Tibial nerve (tissue), 4 donors: ENCODE measurements around the gene SCTR. TPM values are rescaled to one million over a fixed set of nuclear protein-coding genes. Genes with fewer than 3 reads are reported as not detected.

ENCODE experiments used
- DNase-seq, 2 donors: peaks; one replicate each; pipeline ENCODE4 v3.0.0-alpha.2; 2019; ENCODE audit warnings: low spot score in 2 of 2
- H3K27ac ChIP-seq, 4 donors: fragments of 200-600 bp; sonication (generic) in 3 of 4; one replicate each; pipeline ENCODE4 v1.5.1; 2017 to 2019; ENCODE audit warnings: mild to moderate bottlenecking in 1 of 4
- H3K27me3 ChIP-seq, 2 donors: fragments of 200-600 bp; sonication (generic) in 1 of 2; one replicate each; pipeline versions ENCODE4 v1.5.1 to v1.6.0; 2017 to 2019
- H3K36me3 ChIP-seq, 3 donors: fragments of 200-600 bp; sonication (generic); one replicate each; pipeline ENCODE4 v1.5.1; 2018 to 2019
- H3K4me1 ChIP-seq, 4 donors: fragments of 200-600 bp; sonication (generic) in 3 of 4; one replicate each; pipeline ENCODE4 v1.5.1; 2017 to 2019
- H3K4me3 ChIP-seq, 4 donors: fragments of 200-600 bp; sonication (generic) in 3 of 4; one replicate each; pipeline ENCODE4 v1.5.1; 2017 to 2019; ENCODE audit warnings: mild to moderate bottlenecking in 1 of 4, moderate library complexity in 1 of 4
- H3K9me3 ChIP-seq, 4 donors: fragments of 200-600 bp; sonication (generic) in 3 of 4; one replicate each; pipeline ENCODE4 v1.5.1; 2017 to 2019
- CTCF ChIP-seq, 5 experiments: fragments of 200-600 bp in 3 of 5; fragments of 450-650 bp in 2 of 5; sonication (generic) in 3 of 5; IDR thresholded peaks; one replicate each; pipeline ENCODE4 v1.5.1; 2016 to 2019; ENCODE audit warnings: antibody characterized with exemption in 5 of 5, mild to moderate bottlenecking in 3 of 5, moderate library complexity in 2 of 5
- EP300 ChIP-seq, 2 donors: sonication (generic); formaldehyde crosslinking; IDR thresholded peaks; one replicate each; pipeline ENCODE4 v1.6.1; 2017; ENCODE audit warnings: antibody characterized with exemption in 2 of 2, mild to moderate bottlenecking in 1 of 2
- POLR2A ChIP-seq, 2 donors: fragments of 450-650 bp; IDR thresholded peaks; one replicate each; pipeline ENCODE4 v1.6.1; 2017; ENCODE audit warnings: antibody characterized with exemption in 2 of 2, mild to moderate bottlenecking in 2 of 2, moderate library complexity in 2 of 2
- WGBS, 2 donors: methylation state at CpG; one replicate each; pipeline ENCODE4 v1.1.5; 2018; 5-methylcytosine and 5-hydroxymethylcytosine counted together
- total RNA-seq, 4 donors: library from RNA; depleted of rRNA; stranded (reverse); fragments of >200 nt; gene quantifications; one replicate each; pipeline ENCODE4 v1.1.0, GENCODE V29; 2016

SCTR gene
- total RNA-seq, 4 donors from 2014 or later = not detected

GRCh38 chr2:119475225-119475856 lies 48.9 kb downstream of the SCTR start:
- peaks cover 0 to 9% (median 0%) of the 10 kb centered on the region in 4 donors for H3K4me1 ChIP-seq
- H3K36me3 ChIP-seq = no peaks in the 10 kb centered on the region
- WGBS, 2 donors = 67 to 73% methylated on average over 8 to 9 of the region's 9 CpGs
- no peak for DNase-seq
- H3K27me3 ChIP-seq = no peaks in the 10 kb centered on the region
- no peak overlapping the region for H3K4me3 ChIP-seq
- no peak for TF ChIP-seq CTCF (IDR thresholded peaks at IDR 0.05)
- TF ChIP-seq POLR2A (IDR thresholded peaks at IDR 0.05) = no peak
- no peak for TF ChIP-seq EP300 (IDR thresholded peaks at IDR 0.05)
- no peaks in the 10 kb centered on the region for H3K9me3 ChIP-seq
- no peak overlapping the region for H3K27ac ChIP-seq

- no peak overlapping the region for H3K27ac ChIP-seq
- H3K27me3 ChIP-seq = no peaks in the 10 kb centered on the region
- no peaks in the 10 kb centered on the region for H3K36me3 ChIP-seq
- 75 to 78% methylated on average over 11 to 17 of the region's 17 CpGs for WGBS, 2 donors
- no peak for TF ChIP-seq EP300 (IDR thresholded peaks at IDR 0.05)
- no peak for TF ChIP-seq CTCF (IDR thresholded peaks at IDR 0.05)
- TF ChIP-seq POLR2A (IDR thresholded peaks at IDR 0.05) = no peak
- no peak for DNase-seq
- no peak overlapping the region for H3K4me3 ChIP-seq
- H3K9me3 ChIP-seq = no peaks in the 10 kb centered on the region
- H3K4me1 ChIP-seq = peaks cover 0 to 9% (median 0%) of the 10 kb centered on the region in 4 donors
Observed at GRCh38 chr2:119474371-119475224, 49.7 kb downstream of the SCTR start.

- H3K9me3 ChIP-seq = no peaks in the 10 kb centered on the region
- DNase-seq = no peak
- no peaks in the 10 kb centered on the region for H3K36me3 ChIP-seq
- no peaks in the 10 kb centered on the region for H3K27me3 ChIP-seq
- H3K4me1 ChIP-seq = peaks cover 0 to 9% (median 0%) of the 10 kb centered on the region in 4 donors
- no peak for TF ChIP-seq POLR2A (IDR thresholded peaks at IDR 0.05)
- no peak for TF ChIP-seq EP300 (IDR thresholded peaks at IDR 0.05)
- TF ChIP-seq CTCF (IDR thresholded peaks at IDR 0.05) = no peak
- WGBS, 2 donors = 76 to 81% methylated on average over 16 of the region's 16 CpGs
- H3K27ac ChIP-seq = no peak overlapping the region
- H3K4me3 ChIP-seq = no peak overlapping the region
Observed at GRCh38 chr2:119473621-119474370, 50.5 kb downstream of the SCTR start.

GRCh38 chr2:119472749-119473148 lies 51.5 kb downstream of the SCTR start:
- Histone ChIP-seq H3K36me3 (no peaks in the 10 kb centered on the region), H3K4me3 (no peak overlapping the region), H3K9me3 (no peaks in the 10 kb centered on the region), H3K27me3 (no peaks in the 10 kb centered on the region), H3K4me1 (peaks cover 0 to 9% (median 0%) of the 10 kb centered on the region in 4 donors), H3K27ac (no peak overlapping the region)
- TF ChIP-seq POLR2A (IDR thresholded peaks at IDR 0.05) (no peak), EP300 (IDR thresholded peaks at IDR 0.05) (no peak), CTCF (IDR thresholded peaks at IDR 0.05) (no peak)
- DNase-seq = no peak
- 89 to 93% methylated on average over 8 of the region's 8 CpGs for WGBS, 2 donors
